ELF-1 (cell line): ENCODE data around the gene ASS1.

ENCODE experiments used
- DNase-seq: peaks from one replicate; pipeline ENCODE4 v3.0.0-alpha.2; 2016; ENCODE audit warnings: low read depth, low spot score

The ASS1 gene

DNA sequence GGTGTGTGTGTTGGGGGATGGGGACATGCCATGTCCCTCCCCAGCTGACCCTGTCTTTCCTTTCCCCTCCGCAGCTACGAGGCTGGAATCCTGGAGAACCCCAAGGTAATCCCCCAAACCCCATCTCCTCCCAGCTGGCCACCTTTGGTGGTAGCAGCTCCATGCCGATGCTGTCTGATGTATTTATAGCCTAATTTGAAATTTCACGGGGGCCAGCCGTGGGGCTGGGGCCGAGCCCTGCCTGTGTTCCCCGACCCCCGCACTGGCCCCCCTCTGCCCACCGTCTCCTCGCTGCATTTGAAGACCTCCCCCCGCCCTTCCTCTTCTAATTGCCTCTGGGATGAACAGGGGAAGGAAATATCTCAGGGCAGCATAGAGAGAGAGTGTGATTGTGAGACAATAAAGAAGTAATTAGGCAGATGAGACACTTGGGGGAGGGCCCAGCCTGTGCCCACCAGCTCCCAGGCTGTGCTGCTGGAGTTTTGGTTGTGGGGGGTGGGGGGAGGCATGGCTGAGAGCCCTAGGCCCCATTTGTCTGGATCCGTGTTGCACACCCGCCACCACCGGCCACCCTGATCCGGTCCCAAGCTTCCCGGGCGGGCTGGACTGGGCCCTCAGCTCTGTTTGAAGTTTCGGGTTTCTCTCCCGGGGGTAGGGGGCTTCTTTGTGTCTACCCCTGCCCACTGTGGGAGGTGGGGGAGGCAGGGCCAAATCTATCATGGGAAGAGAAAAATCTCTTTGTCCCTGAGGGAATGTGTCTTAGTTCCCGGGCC is 26.8 kb downstream of the ASS1 start:
- no peak for DNase-seq

DNA sequence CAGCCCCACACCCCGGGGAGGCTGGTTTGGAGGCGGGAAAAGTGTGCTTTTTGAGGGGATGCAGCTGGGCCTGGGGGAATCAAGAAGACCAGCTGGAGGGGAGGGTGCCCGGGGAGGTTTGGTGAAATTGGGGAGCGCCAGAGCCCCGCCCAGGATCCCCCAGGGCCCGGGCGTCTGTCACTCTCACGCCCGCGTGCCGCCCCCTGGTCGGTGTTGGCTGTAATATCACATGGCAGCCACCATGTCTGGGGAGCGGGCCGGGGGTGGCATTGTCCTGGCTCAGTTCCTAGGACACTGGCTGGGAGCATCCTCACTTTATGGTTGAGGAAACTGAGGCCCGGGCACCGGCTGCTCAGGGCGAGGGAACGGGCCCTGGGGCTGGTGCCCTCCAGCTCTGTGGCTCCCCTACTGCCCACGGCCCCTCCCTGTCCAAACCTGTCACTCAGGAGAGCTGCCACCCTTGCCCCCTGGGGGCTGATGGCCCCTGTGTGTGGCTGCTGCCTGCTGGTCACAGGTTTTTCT is 27.5 kb downstream of the ASS1 start:
- DNase-seq: peak; percentile 26

DNA sequence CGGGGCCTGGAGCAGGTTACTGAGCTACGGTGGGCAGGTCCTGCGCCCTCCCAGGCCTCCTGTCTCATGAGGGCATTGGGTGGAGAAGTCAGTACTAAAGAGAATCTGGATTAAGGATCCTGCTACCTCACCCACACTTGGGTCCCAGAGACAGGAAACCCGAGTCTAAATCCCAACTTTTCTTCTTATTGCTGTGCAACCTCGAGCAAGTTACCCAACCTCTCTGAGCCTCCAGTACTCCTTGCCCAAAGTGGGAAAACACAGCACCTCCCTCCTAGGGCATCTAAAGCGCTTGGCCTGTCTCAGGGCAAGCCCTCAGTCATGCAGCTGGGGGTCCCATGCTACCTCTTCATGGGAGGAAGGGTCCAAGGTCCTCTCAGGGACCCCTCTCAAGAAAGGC is 28.2 kb downstream of the ASS1 start:
- no peak for DNase-seq

DNA sequence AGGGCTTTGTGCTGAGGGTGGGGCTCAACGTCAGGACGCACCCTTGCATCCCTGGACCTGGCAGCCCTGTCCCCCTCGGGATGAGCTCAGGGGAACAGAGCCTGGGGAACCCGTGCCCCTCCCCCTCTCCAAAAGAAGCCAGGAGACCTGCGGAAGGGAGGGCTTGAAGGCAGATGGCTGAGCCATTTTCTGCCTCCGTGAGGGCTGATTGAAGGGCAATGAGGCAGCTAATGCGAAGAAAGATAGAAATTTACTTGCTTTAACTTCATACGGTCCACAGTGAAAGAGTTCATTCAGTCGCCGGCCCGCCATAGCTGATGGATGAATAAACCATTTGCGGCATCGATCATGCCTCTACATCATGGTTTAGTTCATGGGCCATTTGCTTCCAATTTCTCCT is 28.8 kb downstream of the ASS1 start:
- no peak for DNase-seq

DNA sequence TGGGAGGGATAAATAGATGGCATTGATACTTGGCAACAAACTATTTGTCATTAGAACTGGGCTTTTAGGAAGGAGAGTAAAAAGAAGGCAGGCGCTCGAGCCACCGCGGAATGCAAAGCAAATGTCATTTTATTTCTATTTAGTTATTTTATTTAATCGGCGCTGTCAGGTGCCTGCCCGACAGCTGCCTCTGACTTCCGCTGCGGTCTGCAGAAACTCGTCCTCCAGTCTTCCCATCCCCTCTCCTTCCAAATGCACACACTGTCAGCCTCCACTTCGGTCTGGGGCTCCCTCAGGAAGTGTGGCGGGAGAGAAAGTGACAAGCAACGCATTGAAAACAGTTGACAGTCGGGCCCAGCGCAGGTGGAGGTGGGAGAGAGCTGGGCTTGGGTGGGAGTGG is 29.3 kb downstream of the ASS1 start:
- DNase-seq: no peak

DNA sequence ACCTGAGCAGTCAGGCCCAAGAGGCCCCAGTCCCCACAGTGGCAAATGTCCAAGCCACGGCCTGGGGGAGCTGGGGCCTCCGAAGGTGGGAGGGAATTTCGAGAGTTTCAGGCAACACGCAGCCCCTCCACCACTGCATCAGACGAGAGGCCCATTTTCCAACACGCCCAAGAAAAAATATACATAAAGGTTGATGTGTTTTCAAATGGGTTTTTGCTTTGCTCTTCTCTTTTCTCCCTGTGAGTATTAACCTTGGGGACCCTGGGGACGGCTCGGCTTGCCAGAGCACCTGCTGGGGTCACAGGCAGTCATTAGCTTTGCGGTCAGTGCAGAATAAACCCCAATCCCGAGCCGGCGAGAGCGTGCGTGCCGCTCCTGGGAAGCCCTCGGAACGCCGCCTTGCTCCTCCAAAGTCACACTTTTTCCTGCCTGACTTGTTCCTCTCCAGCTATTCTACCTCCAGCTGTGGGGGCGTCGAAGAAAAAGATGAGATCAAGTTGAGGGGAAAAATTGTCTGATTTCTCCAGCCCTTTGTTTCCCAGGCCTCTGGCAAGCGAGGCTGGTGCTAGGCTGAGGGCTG is 31.5 kb downstream of the ASS1 start:
- DNase-seq: no peak

DNA sequence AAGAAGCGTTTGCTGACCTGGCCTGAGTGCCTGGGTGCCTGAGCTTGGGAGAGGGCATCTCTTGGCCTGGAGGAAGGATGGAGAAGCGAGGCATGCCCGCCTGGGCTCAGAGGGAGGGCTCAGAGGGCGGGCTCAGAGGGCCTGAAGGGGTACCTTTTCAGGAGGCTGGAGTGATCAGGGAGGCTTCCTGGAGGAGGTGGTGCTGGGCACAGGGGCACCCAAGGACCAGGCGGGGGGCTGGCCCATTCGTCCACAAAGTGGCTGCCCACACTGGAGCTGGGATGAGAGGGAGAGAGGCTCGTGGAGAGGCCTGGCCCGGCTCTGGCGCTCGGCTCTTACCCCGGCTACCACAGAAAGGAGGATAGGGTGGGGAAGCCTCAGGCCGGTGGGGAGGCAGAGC is 32.8 kb downstream of the ASS1 start:
- no peak for DNase-seq

DNA sequence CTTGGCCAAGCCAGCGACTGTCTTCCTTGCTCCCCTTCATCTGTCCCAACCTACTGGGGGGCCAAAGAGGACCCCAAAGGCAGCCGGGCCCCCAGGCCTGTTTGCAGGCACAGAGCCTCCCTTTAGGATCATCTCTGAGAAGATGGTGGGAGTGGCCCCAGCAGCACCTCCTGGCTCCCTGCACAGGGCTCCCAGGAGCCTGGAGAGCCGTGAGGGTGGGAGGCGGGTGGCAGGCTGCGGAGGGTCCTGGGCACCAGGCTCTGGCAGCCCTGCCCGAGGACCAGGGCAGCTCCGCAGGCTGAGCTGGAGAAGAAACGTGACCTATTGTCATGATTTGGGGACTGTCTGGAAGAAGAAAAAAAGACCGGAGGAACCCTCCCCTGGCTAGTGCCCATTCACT is 33.4 kb downstream of the ASS1 start:
- DNase-seq: no peak

DNA sequence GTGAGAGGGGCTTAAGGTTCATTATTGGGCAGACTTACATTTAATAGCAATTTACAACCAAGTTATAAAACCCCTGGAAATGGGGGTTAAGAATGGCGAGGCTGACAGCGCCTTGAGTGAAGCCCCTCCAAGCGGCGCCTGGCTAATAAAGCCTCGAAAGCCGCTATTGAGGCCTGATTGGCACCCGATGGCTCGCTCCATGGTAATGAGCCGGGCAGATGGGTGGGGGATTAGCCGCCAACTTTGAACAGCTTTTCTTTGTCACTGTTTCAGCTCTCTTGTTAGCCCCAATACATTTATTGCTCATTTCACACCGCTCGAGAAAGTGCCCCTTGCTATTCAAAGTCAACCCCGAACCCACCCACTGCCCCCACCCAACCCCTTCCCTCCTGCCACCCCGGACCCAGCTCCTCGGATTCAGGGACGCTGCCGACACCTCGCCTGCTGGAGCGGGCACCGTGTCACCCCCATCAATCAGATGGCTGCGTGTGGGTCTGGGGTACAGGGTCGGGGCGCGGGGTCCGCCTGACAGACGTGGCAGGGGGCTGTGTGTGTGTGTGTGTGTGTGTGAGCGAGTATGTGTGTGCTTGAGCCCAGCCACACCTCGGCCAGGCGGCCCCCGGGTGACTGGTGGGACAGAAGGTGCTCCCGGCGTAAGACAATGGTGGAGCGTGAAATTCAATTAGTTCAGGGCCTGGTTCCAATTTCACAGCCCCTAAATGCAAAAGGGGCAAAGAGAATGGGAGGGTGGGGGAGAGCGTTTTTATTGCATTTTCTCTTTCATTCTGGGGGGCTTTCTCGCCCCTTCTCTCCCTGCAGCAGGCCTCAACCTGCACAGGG is 34.2 kb downstream of the ASS1 start:
- DNase-seq: peak; percentile 61

DNA sequence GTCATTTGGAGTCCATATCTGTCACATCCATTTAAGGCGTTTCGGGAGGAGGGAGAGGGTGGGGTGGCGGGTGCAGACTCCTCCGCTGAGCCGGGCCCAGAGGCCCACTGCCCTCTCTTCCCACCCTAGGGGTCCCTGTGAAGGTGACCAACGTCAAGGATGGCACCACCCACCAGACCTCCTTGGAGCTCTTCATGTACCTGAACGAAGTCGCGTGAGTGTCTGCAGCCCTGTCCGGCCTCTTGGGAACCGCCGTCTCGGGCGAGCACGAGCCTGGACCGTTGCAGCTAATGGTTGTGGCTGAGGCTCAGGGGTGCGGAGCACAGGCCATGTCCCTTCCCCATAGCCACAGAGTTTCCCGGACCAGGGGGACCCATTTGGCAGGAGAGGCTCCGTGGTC is 34.8 kb downstream of the ASS1 start:
- DNase-seq: no peak

DNA sequence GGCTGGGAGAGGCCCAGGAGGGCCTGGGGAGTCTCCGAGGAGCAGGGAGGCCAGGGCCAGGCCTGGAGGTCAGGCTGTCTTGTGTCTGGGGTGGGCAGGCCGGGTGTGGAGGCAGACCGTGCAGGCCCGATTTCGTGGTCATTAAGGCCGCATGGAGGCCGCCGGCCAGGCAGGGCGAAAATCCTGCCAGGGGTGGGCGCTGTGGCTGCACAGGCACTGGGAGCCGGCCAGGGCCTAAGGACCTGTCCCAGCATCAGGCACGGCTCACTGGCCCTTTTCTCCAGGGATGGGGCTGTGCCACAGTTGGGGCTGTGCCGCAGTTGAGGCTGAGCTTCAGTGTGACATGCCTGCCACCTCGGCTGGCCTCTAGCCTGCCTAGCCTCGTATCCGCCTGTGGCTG is 35.9 kb downstream of the ASS1 start:
- peak; percentile 60 for DNase-seq

DNA sequence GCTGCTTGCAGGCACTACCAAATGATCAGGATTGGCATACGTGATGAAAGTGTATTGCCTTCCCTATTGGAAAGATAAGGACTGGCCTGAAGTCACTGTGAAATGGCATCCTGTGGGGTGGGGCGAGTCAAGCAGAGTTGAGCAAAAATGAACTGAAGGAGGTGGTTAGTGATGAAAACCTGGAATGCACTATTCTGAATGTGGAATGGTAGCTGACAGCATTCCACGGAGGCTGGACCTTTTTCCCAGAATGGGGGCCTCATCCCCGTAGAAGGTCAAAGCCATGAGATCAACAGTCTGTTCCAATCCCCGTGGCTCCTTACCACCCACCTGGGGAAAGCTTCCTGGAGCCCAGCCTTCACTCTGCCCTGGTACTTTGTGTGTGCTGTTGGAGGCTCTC is 37.7 kb downstream of the ASS1 start:
- DNase-seq: no peak

DNA sequence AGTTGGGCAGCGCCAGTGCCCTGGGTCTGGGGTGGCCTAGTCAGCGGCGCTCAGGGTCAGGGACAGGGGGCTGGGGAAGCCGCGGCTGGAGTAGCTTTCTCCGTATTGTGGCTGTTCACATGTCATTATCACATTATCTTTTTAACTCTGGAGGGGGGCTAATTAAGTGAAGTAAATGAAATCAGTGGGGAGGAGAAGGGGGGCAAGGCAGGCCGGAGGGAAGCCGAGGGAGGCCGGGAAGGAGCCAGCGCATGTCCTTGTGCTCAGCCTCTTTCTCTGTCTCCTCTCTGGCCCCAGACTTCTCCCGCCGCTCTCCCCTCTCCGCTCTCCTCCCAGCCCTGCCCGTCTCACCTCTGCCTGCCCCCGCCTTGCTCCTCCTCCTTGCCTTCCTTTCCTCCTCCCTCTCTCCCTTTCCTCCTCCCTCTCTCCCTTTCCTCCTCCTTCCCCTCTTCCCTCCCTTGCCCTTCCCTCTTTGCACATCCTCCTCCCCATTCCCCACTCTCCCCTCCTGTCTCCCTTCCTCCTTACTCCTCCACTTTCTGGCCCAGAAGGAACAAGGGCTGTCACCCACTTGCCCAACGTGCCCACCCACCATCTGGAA is 38.7 kb downstream of the ASS1 start:
- DNase-seq: no peak

DNA sequence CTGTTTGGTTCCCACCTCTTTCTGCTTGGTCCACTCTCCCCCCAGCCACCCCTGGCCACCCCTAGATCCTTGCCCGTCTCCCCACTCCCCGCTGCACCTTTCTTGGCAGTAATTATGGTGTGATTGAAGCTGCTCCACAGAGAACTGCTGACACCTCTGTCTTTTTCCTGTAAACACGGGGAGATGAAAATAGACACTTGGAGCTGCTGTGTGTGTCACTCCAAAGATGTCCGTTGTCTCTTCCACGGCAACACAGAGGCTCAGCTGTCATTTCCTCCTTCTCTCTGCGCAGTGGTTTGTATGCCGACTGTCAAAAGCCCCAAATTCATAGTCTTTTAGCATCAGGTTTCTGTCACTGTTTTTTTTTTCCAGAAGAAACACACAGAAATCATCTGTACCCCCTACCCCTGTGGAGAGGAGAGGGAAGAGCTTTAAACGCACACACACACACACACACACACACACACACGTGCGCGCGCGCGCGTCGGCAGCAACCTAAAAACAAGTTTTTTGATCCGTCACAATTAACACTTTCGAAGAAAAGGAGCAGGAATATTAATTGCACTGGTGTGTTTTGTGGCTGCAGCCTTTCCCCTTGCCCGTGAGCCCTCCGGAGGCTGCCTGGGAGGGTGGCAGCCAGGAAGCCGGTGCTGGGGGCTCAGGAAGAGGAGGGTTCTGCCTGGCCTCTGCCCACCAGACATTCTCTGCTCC is 39.8 kb downstream of the ASS1 start:
- no peak for DNase-seq

DNA sequence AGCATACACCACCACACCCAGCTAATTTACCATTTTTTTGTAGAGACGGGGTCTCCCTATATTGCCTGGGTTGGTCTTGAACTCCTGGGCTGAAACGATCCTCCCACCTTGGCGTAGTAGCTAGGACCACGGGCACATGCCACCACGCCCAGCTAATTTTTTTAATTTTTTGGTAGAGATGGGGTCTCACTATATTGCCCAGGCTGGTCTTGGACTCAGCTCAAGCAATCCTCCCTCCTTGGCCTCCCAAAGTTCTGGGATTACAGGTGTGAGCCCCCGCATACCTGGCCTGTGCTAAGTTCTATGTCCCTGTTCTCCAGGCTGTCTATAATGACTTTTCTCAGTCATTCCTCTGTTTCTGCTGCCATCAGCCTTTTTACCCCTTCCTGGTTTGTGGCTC is 41.3 kb downstream of the ASS1 start:
- DNase-seq: no peak

DNA sequence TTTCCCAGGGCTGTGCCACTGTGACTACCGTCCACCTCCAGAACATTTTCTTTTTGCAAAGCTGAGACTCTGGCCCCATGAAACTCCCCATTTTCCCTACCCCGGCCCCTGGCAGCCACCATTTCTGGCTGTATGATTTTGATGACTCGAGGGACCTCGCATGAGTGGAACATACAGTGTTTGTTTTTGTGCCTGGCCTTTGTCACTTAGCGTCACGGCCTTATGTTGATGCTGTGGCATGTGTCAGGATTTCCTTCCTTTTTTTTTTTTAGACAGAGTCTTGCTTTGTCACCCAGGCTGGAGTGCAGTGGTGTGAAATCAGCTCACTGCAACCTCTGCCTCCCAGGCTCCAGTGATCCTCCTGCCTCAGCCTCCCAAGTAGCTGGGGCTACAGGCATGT is 42.7 kb downstream of the ASS1 start:
- no peak for DNase-seq

DNA sequence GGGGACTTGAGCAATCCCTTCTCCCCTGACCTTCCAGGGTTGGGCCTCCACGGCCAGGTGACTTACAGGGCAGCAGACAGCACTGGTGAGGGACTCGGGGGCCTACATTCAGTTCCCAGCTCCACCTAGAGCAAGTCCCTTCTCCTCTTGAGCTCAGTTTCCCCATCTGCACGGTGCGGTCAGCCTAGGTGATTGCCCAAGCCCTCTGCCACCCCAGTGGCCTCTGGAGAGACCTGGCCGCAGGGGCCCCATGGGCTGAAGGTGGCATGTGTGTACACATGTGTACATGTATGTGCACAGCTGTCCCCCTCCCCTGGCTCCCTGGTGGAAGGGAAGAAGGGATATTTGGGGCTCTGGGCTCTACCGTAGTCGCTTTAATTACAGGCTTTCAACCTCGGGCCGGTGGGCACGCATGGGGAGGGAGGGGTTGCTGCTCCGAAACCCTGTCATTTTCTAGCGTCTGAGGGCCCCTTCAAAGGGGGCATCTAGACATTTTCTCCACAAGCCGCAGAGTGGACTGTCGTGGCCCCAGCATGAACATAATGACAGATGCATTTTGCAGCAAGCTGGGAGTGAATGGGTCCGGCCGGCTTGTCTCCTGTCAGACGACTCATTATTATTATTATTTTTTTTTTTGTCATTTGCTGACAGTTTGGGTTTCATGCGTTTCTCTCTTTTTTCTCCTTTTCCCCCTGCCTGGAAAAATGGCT is 44.0 kb downstream of the ASS1 start:
- DNase-seq: no peak

DNA sequence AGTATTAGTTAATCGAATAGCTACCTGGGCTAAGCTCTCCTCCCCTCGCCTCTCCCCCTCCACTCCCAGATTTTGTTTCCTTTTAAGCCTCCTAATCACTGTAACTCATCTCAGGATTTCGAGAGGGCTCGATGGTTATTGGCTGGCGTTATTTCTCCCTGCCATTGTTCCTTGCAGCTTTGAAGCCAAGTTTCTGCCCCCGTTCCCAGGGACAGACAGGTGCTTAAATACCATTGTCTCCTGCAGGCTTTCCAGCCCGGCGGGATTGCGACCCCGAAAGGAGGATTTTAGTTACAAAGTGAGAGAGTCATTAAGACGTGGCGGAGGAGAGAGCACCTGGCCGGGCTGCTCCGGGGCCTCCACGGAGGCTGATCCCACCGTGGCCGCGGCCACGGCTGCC is 46.2 kb downstream of the ASS1 start:
- DNase-seq: no peak

DNA sequence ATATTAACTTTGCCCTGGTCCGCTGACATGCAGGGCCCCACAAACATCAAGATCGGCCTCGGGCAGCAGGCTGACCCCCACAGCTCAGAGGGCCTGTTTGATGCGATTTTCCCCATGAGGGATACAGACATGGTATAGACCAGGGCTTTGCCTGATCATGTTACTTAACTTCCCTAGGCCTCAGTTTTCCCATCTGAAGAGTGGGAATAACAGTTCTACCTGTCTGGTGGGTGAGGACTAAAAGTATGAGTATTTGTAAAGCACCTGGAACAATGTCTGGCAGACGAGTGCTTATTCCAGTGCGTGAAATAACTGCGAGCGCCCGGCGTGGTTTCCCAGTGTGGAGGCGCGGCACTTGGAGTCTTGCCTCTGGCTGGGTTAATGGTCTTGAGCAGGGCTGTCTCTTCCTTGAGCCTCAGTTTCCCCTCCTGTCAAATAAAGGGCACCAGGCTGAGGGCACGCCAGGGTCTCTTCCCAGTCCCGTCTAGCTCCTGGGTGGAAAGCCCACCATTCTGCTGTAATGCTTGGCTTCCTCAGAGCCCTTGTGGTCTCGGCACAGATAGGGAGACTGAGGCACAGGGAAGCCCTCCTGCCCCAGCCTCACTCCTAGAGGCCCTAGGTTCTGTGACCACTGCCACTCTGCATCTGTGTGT is 47.2 kb downstream of the ASS1 start:
- DNase-seq: no peak

DNA sequence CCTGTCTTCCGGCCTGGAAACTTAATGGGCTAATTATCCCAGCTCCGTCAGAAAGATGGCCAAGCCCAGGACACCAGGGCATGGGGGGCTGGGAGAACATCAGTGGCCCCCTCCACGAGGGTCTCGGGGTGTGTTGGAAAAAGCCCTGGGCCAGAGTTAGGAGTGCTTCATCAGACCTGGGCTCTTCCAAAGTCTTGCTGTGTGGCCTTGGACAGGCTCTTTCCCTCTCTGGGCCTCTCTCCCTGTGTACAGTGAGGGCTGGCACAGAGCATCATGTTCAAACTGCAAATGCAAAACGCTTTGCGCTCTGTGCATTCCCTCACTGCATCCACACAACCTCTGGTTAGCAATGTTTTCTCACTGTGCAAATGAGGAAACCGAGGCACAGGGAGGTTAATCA is 48.3 kb downstream of the ASS1 start:
- DNase-seq: no peak
